GM23248 (cell line): Measurements from ENCODE around the gene OR9Q1. TPM values are rescaled to one million over a fixed set of nuclear protein-coding genes. Genes with fewer than 3 reads are reported as not detected.

Experiments used
- DNase-seq: peaks from one replicate; pipeline ENCODE4 v3.0.0-alpha.2; 2015
- H2AFZ ChIP-seq: fragments of 200-600 bp; sonication (generic); 2 replicates; pipeline ENCODE4 v1.6.1; 2016; ENCODE audit warnings: antibody characterized with exemption
- H3F3A ChIP-seq: fragments of 200-600 bp; sonication (generic); 2 replicates; pipeline ENCODE4 v1.6.1; 2016; ENCODE audit warnings: mild to moderate bottlenecking, antibody characterized with exemption, mixed run types; ENCODE audit not compliant: insufficient read depth
- H3K27ac ChIP-seq: fragments of 200-600 bp; sonication (generic); 2 replicates; pipeline ENCODE4 v1.5.1; 2016; ENCODE audit warnings: mild to moderate bottlenecking
- H3K27me3 ChIP-seq: fragments of 200-600 bp; sonication (generic); replicated peaks from 2 replicates; pipeline ENCODE4 v1.6.1; 2016; ENCODE audit warnings: mild to moderate bottlenecking; ENCODE audit not compliant: insufficient read depth
- H3K36me3 ChIP-seq: fragments of 200-600 bp; sonication (generic); 2 replicates; pipeline ENCODE4 v1.6.1; 2016; ENCODE audit warnings: low read depth, mild to moderate bottlenecking
- H3K4me1 ChIP-seq: fragments of 200-600 bp; sonication (generic); 2 replicates; pipeline ENCODE4 v1.6.1; 2016; ENCODE audit warnings: mild to moderate bottlenecking; ENCODE audit not compliant: insufficient read depth
- H3K4me2 ChIP-seq: fragments of 200-600 bp; sonication (generic); one replicate; pipeline ENCODE4 v1.6.1; 2016; ENCODE audit warnings: mild to moderate bottlenecking; ENCODE audit not compliant: unreplicated experiment
- H3K4me3 ChIP-seq: fragments of 200-600 bp; sonication (generic); 2 replicates; pipeline ENCODE4 v1.5.1; 2016; ENCODE audit warnings: mild to moderate bottlenecking
- H3K79me2 ChIP-seq: fragments of 200-600 bp; sonication (generic); 2 replicates; pipeline ENCODE4 v1.6.1; 2016; ENCODE audit warnings: mild to moderate bottlenecking; ENCODE audit not compliant: insufficient read depth
- H3K9ac ChIP-seq: fragments of 200-600 bp; sonication (generic); 2 replicates; pipeline ENCODE4 v1.6.1; 2016; ENCODE audit warnings: mild to moderate bottlenecking
- H3K9me2 ChIP-seq: fragments of 200-600 bp; sonication (generic); 2 replicates; pipeline ENCODE4 v1.6.1; 2016; ENCODE audit warnings: mixed run types, mild to moderate bottlenecking, moderate library complexity; ENCODE audit not compliant: insufficient read depth
- H3K9me3 ChIP-seq: fragments of 200-600 bp; sonication (generic); one replicate; pipeline ENCODE4 v1.6.1; 2017; ENCODE audit warnings: low read depth
- H4K20me1 ChIP-seq: fragments of 200-600 bp; sonication (generic); 2 replicates; pipeline ENCODE4 v1.6.0; 2016; ENCODE audit not compliant: insufficient read depth
- EZH2 ChIP-seq: fragments of 200-600 bp; sonication (generic); IDR thresholded peaks from 2 replicates; pipeline ENCODE4 v1.6.1; 2018; ENCODE audit warnings: antibody characterized with exemption, mild to moderate bottlenecking; ENCODE audit not compliant: insufficient read depth, poor library complexity, severe bottlenecking
- EZH2phosphoT487 ChIP-seq: fragments of 200-600 bp; sonication (generic); IDR thresholded peaks from 2 replicates; pipeline ENCODE4 v1.6.1; 2018; ENCODE audit warnings: antibody characterized with exemption, moderate library complexity, mild to moderate bottlenecking, low read depth; ENCODE audit not compliant: insufficient read depth
- WGBS, 2 experiments: methylation state at CpG; one replicate each; pipeline ENCODE4 v1.1.6; 2015 to 2017; ENCODE audit warnings: low lambda C conversion rate in 2 of 2, low coverage in 1 of 2; ENCODE audit errors: missing lambda C conversion rate in 2 of 2; 5-methylcytosine and 5-hydroxymethylcytosine counted together
- in situ Hi-C: fragments of 300-500 bp; cut with MboI; formaldehyde crosslinking; loops from 2 replicates; pipeline ENCODE4 v1.15.0; 2020
- polyA plus RNA-seq: library from polyadenylated mRNA; unstranded; fragments of >200 nt; fragmentation: Nextera tagmentation; extraction: Ambion mirVana; gene quantifications from 2 replicates; pipeline ENCODE4 v1.2.1, GENCODE V29; 2016
- total RNA-seq: library from RNA; depleted of rRNA; stranded (reverse); fragments of >200 nt; shearing (Covaris generic); gene quantifications from 2 replicates; pipeline ENCODE4 v1.2.3, GENCODE V29; 2014

Gene OR9Q1
- total and polyA plus RNA-seq, 2 experiments from 2014 or later, result not detected

DNA sequence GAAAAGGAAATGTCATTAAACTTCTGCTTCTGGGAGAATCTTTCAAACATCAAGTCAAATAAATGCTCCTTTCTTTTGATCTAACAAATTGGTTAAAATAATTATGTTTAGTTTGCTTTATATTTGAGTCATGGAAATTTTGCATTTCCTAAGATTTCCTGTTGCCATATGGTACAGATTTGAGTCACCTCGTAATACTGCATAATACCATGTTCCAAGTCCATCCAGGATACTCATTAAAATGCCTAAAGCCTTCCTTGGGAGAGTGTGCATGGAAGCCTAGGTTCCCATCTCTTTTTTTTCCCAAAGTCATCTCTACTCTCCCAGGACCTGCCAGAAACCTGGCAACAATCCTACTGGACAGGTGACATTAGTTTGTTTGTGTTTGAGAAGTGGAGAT lies 97.4 kb downstream of the OR9Q1 start:
- no peak overlapping the region for H3K4me2 ChIP-seq
- no peak overlapping the region for H3K4me3 ChIP-seq
- in situ Hi-C loops, result no loop called here
- TF ChIP-seq EZH2 (no peak), EZH2phosphoT487 (no peak)
- H3K79me2 ChIP-seq, result no peaks in the 10 kb centered on the region
- H2AFZ ChIP-seq, result no peak overlapping the region
- no peaks in the 10 kb centered on the region for H3K36me3 ChIP-seq
- H4K20me1 ChIP-seq, result no peaks in the 10 kb centered on the region
- no peaks in the 10 kb centered on the region for H3F3A ChIP-seq
- WGBS, 2 experiments, result 10 to 14% methylated on average over 1 of the region's 1 CpG
- peak; percentile 28 for DNase-seq
- 0 out of 2 replicates have a peak, but pooled peaks cover 5% of the 10 kb centered on the region for H3K9me2 ChIP-seq
- no peaks in the 10 kb centered on the region; the same call in none of the 2 replicates for H3K27me3 ChIP-seq
- no peaks in the 10 kb centered on the region for H3K4me1 ChIP-seq
- H3K27ac ChIP-seq, result no peak overlapping the region
- H3K9ac ChIP-seq, result no peak overlapping the region
- no peaks in the 10 kb centered on the region for H3K9me3 ChIP-seq

DNA sequence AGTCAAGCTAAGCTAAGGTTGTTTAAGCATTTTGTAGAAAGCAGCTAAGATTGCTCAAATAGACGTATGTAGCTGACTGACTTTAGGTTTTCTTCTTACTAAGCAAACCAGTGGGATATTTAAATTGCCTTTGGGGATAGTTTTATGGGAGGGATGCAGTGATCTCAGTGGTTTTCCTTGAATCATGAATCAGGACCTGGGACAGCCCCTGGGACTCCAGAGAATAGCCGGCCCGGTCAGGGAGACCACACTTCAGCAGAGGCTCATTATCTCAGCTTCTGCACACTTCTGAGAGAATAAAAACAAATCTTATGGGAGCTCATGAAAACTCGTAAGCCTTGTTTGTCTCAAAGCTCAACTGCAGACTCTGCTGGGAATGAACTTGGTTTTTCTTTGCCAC lies 101.8 kb downstream of the OR9Q1 start, which contains the start of gene OR9I1:
OR9I1 (minus strand) TSS at position 62 of the 400 bp plus-strand sequence. CDS start 6,086 bp downstream, outside the sequence.
- WGBS, 2 experiments, result 36 to 47% methylated on average over 4 of the region's 4 CpGs
- no peaks in the 10 kb centered on the region for H3K27me3 ChIP-seq

DNA sequence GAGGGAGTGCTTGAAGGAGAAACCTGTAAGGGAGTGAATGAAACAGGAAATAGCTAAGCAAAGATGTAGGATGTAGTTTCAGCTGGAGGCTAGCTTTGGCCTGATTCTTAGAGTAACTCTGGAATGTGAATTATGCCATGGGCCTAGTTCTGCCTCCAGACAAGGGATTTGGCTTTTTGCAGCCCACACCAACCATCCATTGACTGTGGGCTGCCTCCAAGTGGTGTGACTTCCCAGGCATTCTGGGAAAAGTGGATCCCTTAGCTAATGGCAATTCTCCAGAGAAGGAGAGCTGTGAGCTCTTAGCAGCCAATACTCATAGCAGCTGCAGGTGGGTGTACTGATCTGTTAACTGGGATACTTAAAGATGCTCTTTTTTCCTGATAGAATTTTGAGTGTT lies 103.7 kb downstream of the OR9Q1 start:
- Histone ChIP-seq H2AFZ (no peak overlapping the region), H3K27me3 (no peaks in the 10 kb centered on the region), H3K27ac (no peak overlapping the region), H3K36me3 (no peaks in the 10 kb centered on the region), H3K9me2 (0 out of 2 replicates have a peak, but pooled peaks cover 5% of the 10 kb centered on the region), H3K4me2 (no peak overlapping the region), H3K4me3 (no peak overlapping the region), H4K20me1 (no peaks in the 10 kb centered on the region), H3K9me3 (no peaks in the 10 kb centered on the region), H3K79me2 (no peaks in the 10 kb centered on the region), H3F3A (no peaks in the 10 kb centered on the region), H3K4me1 (no peaks in the 10 kb centered on the region), H3K9ac (no peak overlapping the region)
- no peak for TF ChIP-seq EZH2phosphoT487
- no peak for TF ChIP-seq EZH2
- in situ Hi-C loops, result no loop called here
- no peak for DNase-seq

More for the DNA sequence above, 101.8 kb downstream of the OR9Q1 start, which contains the start of gene OR9I1:
- H3K27ac ChIP-seq, result no peak within 1 kb of the TSS
- no peaks in the 10 kb centered on the region for H3K9me3 ChIP-seq
- no peaks in the 10 kb centered on the region for H3K79me2 ChIP-seq
- H4K20me1 ChIP-seq, result no peaks in the 10 kb centered on the region
- in situ Hi-C loops, result no loop called here
- H3K9ac ChIP-seq, result no peak within 1 kb of the TSS
- TF ChIP-seq EZH2 (no peak), EZH2phosphoT487 (no peak)
- H3K4me3 ChIP-seq, result no peak within 1 kb of the TSS
- no peak within 1 kb of the TSS for H3K4me2 ChIP-seq
- H3K9me2 ChIP-seq, result 0 out of 2 replicates have a peak, but pooled peaks cover 5% of the 10 kb centered on the region
- H3K4me1 ChIP-seq, result no peaks in the 10 kb centered on the region
- H2AFZ ChIP-seq, result no peak within 1 kb of the TSS
- H3K36me3 ChIP-seq, result no peaks in the 10 kb centered on the region
- peak; percentile 26 for DNase-seq
- H3F3A ChIP-seq, result no peaks in the 10 kb centered on the region

DNA sequence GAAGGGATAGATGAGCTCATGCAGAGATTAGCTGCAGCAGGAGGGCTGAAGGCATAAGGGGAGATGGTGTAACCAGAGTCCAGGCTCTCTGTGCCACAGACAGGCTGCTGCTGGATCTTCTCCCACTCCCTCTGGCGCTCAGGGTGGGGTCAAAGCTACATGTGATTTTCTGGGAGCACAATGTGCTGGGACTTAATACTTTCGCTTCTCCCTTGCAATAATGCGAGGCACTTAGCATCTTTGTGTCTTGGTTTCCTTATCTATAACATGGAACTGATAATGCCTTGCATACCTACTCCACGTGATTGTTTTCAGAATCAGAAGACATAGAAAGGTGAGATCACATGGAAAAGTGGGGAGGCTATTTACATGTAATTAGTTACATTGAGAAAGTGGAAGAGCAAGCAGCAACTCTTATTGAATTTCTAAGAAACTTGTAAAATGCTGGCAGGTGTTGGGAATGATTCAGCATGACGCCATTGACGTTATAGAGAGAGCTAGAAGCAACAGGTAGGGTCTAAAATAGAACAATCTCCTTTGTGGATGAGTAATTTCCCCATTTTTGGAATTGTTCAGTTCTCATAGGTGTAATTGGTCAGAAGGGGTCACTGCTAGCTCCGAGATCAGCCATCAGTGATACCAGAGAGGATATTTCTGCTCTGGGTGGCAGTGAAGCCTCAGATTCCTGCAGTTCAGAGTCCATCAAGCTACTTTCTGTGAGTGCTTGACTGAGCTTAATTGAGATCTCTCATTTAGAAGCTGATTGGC lies 109.8 kb downstream of the OR9Q1 start:
- Histone ChIP-seq H3K36me3 (no peaks in the 10 kb centered on the region), H3K27ac (no peak overlapping the region), H3K27me3 (no peaks in the 10 kb centered on the region), H3F3A (no peaks in the 10 kb centered on the region), H3K4me2 (no peak overlapping the region), H3K4me1 (no peaks in the 10 kb centered on the region), H3K4me3 (no peak overlapping the region), H2AFZ (no peak overlapping the region), H3K9me3 (no peaks in the 10 kb centered on the region), H4K20me1 (no peaks in the 10 kb centered on the region), H3K9me2 (no peaks in the 10 kb centered on the region), H3K9ac (no peak overlapping the region), H3K79me2 (no peaks in the 10 kb centered on the region)
- TF ChIP-seq EZH2, result no peak
- no peak for TF ChIP-seq EZH2phosphoT487
- no peak for DNase-seq
- 11 to 12% methylated on average over 7 of the region's 7 CpGs for WGBS, 2 experiments
- in situ Hi-C loops, result no loop called here
